OCI-M2 (cell line): ENCODE measurements around the gene SPHK2.
"Not testable (repeated sequence)": the region's sequence is repeated elsewhere in the genome, so short reads cannot be mapped to it uniquely, and the experiment has no call there.

Experiments
- DNase-seq: peaks from one replicate; lab custom pipeline; 2025; ENCODE audit not compliant: unreplicated experiment; lab: John Stamatoyannopoulos, UW

SPHK2 gene

GRCh38 chr19:48618916-48619691 is at the start of gene SPHK2, which contains the start of gene RPL18:
SPHK2 (plus strand) TSS chr19:48619506; CDS start chr19:48620515, 1,009 bp downstream.
RPL18 (minus strand) TSS chr19:48619178; CDS start chr19:48619143, 35 bp downstream.
- peak; percentile 97 for DNase-seq

GRCh38 chr19:48569814-48570213 is 49.5 kb upstream of the SPHK2 start:
- no peak for DNase-seq

GRCh38 chr19:48571378-48572162 is 47.7 kb upstream of the SPHK2 start:
- no peak for DNase-seq

- DNase-seq, result no peak
Observed at GRCh38 chr19:48573163-48573505, 46.2 kb upstream of the SPHK2 start.

- DNase-seq, result no peak
Observed at GRCh38 chr19:48575931-48576622, 43.2 kb upstream of the SPHK2 start.

GRCh38 chr19:48577908-48578307 is 41.4 kb upstream of the SPHK2 start:
- DNase-seq, result not testable (repeated sequence)

- DNase-seq, result no peak
Observed at GRCh38 chr19:48578891-48579290, 40.4 kb upstream of the SPHK2 start.

- DNase-seq, result no peak
Observed at GRCh38 chr19:48582168-48582567, 37.1 kb upstream of the SPHK2 start.

GRCh38 chr19:48587387-48587786 is 31.9 kb upstream of the SPHK2 start:
- no peak for DNase-seq

- DNase-seq, result peak; percentile 67
Observed at GRCh38 chr19:48588670-48589401, 30.5 kb upstream of the SPHK2 start.

- DNase-seq, result no peak
Observed at GRCh38 chr19:48591021-48591420, 28.3 kb upstream of the SPHK2 start.

GRCh38 chr19:48595171-48595570 is 24.1 kb upstream of the SPHK2 start:
- no peak for DNase-seq

GRCh38 chr19:48595833-48596232 is 23.5 kb upstream of the SPHK2 start:
- DNase-seq, result no peak

GRCh38 chr19:48596237-48596636 is 23.1 kb upstream of the SPHK2 start:
- no peak for DNase-seq

- no peak for DNase-seq
Observed at GRCh38 chr19:48596679-48597465, 22.4 kb upstream of the SPHK2 start.

GRCh38 chr19:48598996-48599700 is 20.2 kb upstream of the SPHK2 start:
- DNase-seq, result no peak

- DNase-seq, result no peak
Observed at GRCh38 chr19:48600679-48601417, 18.5 kb upstream of the SPHK2 start.

- DNase-seq, result no peak
Observed at GRCh38 chr19:48603001-48603400, 16.3 kb upstream of the SPHK2 start.

GRCh38 chr19:48603449-48603848 is 15.9 kb upstream of the SPHK2 start:
- DNase-seq, result no peak
